ENCODE data around the gene DNAJB6. TPM values are rescaled to one million over a fixed set of nuclear protein-coding genes. Genes with fewer than 3 reads are reported as not detected.

The DNAJB6 gene
- polyA plus RNA-seq, 3 donors = 66.6 to 117 (median 116) TPM

DNA sequence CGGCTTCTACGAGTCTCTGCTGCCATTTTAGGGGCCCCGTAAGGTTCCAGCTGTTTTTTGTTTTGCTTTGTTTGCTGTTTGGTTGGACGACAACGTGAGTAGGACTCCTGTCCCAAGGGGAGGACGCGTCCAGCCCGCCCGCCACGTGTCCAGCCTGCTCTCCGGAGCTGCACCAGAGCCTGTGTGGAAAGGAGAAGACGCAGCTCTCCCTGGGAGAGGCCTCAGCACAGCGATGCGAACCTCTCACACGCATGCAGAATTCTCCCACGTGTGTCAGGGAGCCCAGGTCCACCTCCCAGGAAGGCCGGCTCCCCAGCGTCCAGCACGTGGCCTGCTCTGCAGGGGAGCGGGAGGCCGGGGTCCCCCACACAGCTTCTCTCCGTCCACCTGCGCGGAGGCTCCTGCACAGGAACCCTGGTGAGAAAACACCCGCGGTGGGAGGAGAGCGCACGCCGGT, 36.4 kb upstream of the DNAJB6 start:
- WGBS (ENCODE audit: insufficient coverage) = 89% methylated on average over 24 of the region's 29 CpGs
- Histone ChIP-seq H2AFZ (ENCODE audit: insufficient read depth, low read depth, low read length, poor library complexity, severe bottlenecking) (peak overlapping the region; percentile 56), H3K36me3 (replicated peaks in 1 of 2; ENCODE audit: control insufficient read depth in 1 of 2, insufficient read depth in 2 of 2, low read length in 2 of 2) (no peaks in the 10 kb centered on the region), H3K9me3 (replicated peaks in 1 of 2; ENCODE audit: control insufficient read depth in 1 of 2, insufficient read depth in 1 of 2, low read length in 2 of 2) (no peaks in the 10 kb centered on the region), H3K4me1 (ENCODE audit: control insufficient read depth in 1 of 2, insufficient read depth in 2 of 2, low read length in 2 of 2) (peaks cover 52 to 57% of the 10 kb centered on the region in 2 donors), H3K9ac (ENCODE audit: insufficient read depth, low read length, poor library complexity, severe bottlenecking) (peak overlapping the region; percentile 55), H3K27me3 (ENCODE audit: control insufficient read depth in 2 of 2, insufficient read depth in 2 of 2, low read length in 2 of 2) (no peaks in the 10 kb centered on the region), H3K79me2 (ENCODE audit: insufficient read depth, low read length) (no peaks in the 10 kb centered on the region), H4K20me1 (ENCODE audit: insufficient read depth, low read length) (no peaks in the 10 kb centered on the region), H3K4me2 (replicated peaks; ENCODE audit: extremely low read depth, low read length, poor library complexity, severe bottlenecking) (peak overlapping the region; percentile 47), H3K4me3 (replicated peaks in 1 of 3; ENCODE audit: low read depth in 2 of 3, low read length in 3 of 3) (peak overlapping the region in 1 of 3 experiments; percentile 21), H3K27ac (ENCODE audit: low read depth in 1 of 2, low read length in 2 of 2) (peak overlapping the region; percentile 61 to 98)
- peak overlapping the region; percentile 89 to 100 (median 93) for H3K27ac Mint-ChIP-seq
- intact Hi-C loops (cut with micrococcal nuclease) = no loop called here
- no peak for DNase-seq
- H3K4me3 Mint-ChIP-seq = peak overlapping the region in 1 of 2 donors; percentile 57
- H3K27me3 Mint-ChIP-seq (ENCODE audit: low read depth in 3 of 3) = no peaks in the 10 kb centered on the region
- TF ChIP-seq, protein P1, sequence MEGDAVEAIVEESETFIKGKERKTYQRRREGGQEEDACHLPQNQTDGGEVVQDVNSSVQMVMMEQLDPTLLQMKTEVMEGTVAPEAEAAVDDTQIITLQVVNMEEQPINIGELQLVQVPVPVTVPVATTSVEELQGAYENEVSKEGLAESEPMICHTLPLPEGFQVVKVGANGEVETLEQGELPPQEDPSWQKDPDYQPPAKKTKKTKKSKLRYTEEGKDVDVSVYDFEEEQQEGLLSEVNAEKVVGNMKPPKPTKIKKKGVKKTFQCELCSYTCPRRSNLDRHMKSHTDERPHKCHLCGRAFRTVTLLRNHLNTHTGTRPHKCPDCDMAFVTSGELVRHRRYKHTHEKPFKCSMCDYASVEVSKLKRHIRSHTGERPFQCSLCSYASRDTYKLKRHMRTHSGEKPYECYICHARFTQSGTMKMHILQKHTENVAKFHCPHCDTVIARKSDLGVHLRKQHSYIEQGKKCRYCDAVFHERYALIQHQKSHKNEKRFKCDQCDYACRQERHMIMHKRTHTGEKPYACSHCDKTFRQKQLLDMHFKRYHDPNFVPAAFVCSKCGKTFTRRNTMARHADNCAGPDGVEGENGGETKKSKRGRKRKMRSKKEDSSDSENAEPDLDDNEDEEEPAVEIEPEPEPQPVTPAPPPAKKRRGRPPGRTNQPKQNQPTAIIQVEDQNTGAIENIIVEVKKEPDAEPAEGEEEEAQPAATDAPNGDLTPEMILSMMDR (IDR thresholded peaks at IDR 0.05) = no peak
- peaks cover 63% of the 10 kb centered on the region for H3K4me1 Mint-ChIP-seq
- peaks cover 0 to 5% of the 10 kb centered on the region in 2 donors for H3K36me3 Mint-ChIP-seq
- H3K9me3 Mint-ChIP-seq = no peaks in the 10 kb centered on the region

DNA sequence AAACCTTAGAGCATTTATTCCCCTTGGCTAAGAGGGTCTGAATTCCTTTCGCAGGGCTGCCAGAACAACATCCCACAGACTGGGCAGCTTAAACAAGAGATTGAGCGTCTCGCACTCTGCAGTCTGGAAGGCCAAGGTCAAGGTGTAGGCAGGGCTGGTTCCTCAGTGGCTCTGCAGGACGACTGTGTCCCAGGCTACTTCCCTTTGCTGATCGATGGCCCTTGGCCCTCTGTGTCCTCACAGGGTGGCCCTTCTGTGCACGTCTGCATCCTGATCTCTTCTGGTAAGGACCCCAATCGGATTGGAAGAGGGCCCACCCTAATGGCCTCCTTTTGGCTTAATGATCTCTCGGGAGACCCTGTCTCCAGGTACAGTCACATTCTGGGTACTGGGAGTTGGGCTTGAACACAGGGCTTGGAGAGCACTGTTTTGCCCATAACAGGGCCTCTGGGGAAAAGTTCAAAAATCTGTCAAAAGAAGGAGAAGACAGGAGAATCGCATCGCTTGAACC, 35.1 kb upstream of the DNAJB6 start:
- peak in 2 of 3 donors; percentile 43 to 48 for DNase-seq
- H3K4me1 Mint-ChIP-seq = peaks cover 63% of the 10 kb centered on the region
- H3K27ac Mint-ChIP-seq = peak overlapping the region; percentile 96 to 100 (median 98)
- no peaks in the 10 kb centered on the region for H3K79me2 ChIP-seq (ENCODE audit: insufficient read depth, low read length)
- TF ChIP-seq, protein P1 (IDR thresholded peaks at IDR 0.05) = no peak
- peak overlapping the region; percentile 66 for H3K4me2 ChIP-seq (replicated peaks; ENCODE audit: extremely low read depth, low read length, poor library complexity, severe bottlenecking)
- no peaks in the 10 kb centered on the region for H3K27me3 ChIP-seq (ENCODE audit: control insufficient read depth in 2 of 2, insufficient read depth in 2 of 2, low read length in 2 of 2)
- H3K36me3 ChIP-seq (replicated peaks in 1 of 2; ENCODE audit: control insufficient read depth in 1 of 2, insufficient read depth in 2 of 2, low read length in 2 of 2) = no peaks in the 10 kb centered on the region
- peaks cover 52 to 57% of the 10 kb centered on the region in 2 donors for H3K4me1 ChIP-seq (ENCODE audit: control insufficient read depth in 1 of 2, insufficient read depth in 2 of 2, low read length in 2 of 2)
- H3K36me3 Mint-ChIP-seq = peaks cover 0 to 5% of the 10 kb centered on the region in 2 donors
- H3K4me3 ChIP-seq (replicated peaks in 1 of 3; ENCODE audit: low read depth in 2 of 3, low read length in 3 of 3) = peak overlapping the region in 2 of 3 experiments; percentile 17 to 54
- no peaks in the 10 kb centered on the region for H3K9me3 Mint-ChIP-seq
- H2AFZ ChIP-seq (ENCODE audit: insufficient read depth, low read depth, low read length, poor library complexity, severe bottlenecking) = peak overlapping the region; percentile 71
- H3K27ac ChIP-seq (ENCODE audit: low read depth in 1 of 2, low read length in 2 of 2) = peak overlapping the region; percentile 96 to 98
- 48% methylated on average over 4 of the region's 10 CpGs for whole genome bisulfite sequencing (ENCODE audit: insufficient coverage)
- H3K9ac ChIP-seq (ENCODE audit: insufficient read depth, low read length, poor library complexity, severe bottlenecking) = peak overlapping the region; percentile 75
- intact Hi-C loops (cut with micrococcal nuclease) = loop anchor here in 1 of 2 donors (1.0 kb wide), 1 partner anchor 34 kb away; no protein-coding TSS in a partner anchor
- H3K27me3 Mint-ChIP-seq (ENCODE audit: low read depth in 3 of 3) = peaks cover 0 to 3% (median 0%) of the 10 kb centered on the region in 3 donors
- no peaks in the 10 kb centered on the region for H3K9me3 ChIP-seq (replicated peaks in 1 of 2; ENCODE audit: control insufficient read depth in 1 of 2, insufficient read depth in 1 of 2, low read length in 2 of 2)
- H3K4me3 Mint-ChIP-seq = peak overlapping the region; percentile 67 to 80
- no peaks in the 10 kb centered on the region for H4K20me1 ChIP-seq (ENCODE audit: insufficient read depth, low read length)
